Embryonic facial prominence (tissue), 1 donor: ENCODE measurements around the gene IFRD2.
"Not testable (repeated sequence)": the region's sequence is repeated elsewhere in the genome, so short reads cannot be mapped to it uniquely, and the experiment has no call there.

Source experiments
- DNase-seq: peaks from one replicate; pipeline ENCODE4 v3.0.0-alpha.2; 2016; ENCODE audit errors: extremely low spot score

Gene IFRD2

GRCh38 chr3:50251220-50251619 is 41.0 kb downstream of the IFRD2 start:
- no peak for DNase-seq

DNA sequence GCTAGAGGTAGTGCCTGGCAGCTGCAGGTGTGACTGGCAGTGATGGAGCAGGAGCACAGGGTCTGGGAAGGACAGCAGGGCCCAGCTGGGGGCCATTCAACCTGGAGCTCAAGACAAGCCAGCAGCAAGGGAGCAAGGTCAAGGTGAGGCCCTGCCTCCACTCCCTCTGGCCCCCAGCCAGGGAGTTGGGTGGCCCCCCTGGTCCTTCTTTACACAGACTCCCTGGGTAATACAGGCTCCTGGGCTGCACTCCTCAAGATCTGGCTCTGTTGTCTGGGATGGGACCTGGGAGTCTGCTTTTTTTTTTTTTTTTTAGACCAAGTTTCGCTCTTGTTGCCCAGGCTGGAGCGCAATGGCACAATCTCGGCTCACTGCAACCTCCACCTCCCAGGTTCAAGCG is 41.7 kb downstream of the IFRD2 start:
- DNase-seq = no peak

GRCh38 chr3:50249457-50249856 is 42.8 kb downstream of the IFRD2 start:
- no peak for DNase-seq

GRCh38 chr3:50248387-50248786 is 43.8 kb downstream of the IFRD2 start:
- DNase-seq = no peak

DNA sequence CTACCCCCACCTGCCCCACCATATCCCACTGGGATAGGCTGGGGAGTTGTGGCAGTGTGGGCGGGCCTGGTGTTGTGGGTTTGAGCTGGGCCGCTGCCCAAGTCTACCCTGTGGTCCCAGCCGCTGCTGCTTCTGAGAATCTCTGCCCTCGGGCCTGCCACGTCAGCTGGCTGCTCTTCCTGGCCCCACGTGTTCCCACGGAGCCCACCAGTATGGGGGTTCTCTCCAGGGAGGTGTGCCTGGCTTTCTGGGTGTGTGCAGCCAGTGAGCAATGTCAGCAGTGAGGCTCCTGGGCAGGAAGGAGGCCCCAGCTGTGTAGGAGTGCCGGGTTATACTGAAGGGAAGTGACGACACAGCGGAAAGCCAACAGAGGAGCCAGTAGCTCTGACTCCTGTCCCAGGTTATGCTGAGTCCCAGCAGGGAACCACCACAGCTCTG is 45.7 kb downstream of the IFRD2 start:
- peak; percentile 64 for DNase-seq

DNA sequence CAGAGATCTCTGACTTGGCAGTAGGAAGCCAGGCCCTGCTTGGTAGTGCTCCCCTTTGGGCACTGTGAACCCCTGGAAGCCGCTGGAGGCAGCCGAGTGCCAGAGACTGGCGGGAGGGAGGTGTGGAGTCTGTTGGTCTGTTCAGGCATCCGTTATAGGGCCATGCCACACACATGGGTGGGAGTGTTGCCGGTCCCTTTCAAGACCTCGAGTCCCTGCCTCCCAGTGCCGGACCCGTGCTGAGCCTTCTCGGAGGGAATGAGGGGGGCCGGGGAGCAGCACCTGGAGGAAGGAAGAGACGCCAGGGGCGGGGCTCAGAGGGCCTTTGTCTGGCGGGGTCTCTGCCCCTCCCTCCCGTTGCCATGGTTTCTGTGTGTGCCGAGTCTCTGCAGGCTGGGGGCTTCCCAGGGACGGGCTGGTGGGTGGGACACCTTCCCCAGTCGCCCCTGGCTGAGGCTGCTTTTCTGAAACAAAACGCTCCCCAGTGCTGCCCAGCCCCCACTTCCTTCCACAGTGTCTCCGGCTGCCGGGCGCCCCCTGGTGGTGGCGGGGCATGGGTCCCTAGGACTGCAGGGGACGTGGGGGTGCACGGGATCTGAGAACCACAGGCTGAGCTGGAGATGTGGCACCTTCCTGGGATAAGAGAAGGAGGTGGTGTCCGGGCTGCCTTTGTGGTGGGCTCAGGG is 46.3 kb downstream of the IFRD2 start:
- DNase-seq = peak; percentile 85

- DNase-seq = no peak
Observed at GRCh38 chr3:50245251-50245745, 46.9 kb downstream of the IFRD2 start.

- DNase-seq = not testable (repeated sequence)
Observed at GRCh38 chr3:50244813-50245212, 47.4 kb downstream of the IFRD2 start.

DNA sequence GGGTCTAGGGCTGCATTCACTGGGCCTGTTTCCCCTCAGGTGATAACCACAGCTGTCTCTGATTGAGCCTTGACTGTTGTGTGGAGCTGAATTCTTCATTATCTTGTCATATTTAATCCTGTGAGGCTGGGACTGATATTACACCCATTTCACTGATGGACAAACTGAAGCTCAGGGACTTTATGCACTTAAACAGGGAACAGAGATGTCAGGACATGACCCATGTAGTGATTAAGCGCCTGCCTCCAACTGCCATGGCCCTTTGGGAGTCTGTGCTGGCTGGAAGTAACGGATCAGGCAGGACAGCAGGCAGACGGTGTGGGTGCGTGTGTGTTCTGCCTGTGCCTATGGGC is 48.7 kb downstream of the IFRD2 start:
- no peak for DNase-seq

GRCh38 chr3:50242851-50243542 is 49.2 kb downstream of the IFRD2 start:
- DNase-seq = no peak

DNA sequence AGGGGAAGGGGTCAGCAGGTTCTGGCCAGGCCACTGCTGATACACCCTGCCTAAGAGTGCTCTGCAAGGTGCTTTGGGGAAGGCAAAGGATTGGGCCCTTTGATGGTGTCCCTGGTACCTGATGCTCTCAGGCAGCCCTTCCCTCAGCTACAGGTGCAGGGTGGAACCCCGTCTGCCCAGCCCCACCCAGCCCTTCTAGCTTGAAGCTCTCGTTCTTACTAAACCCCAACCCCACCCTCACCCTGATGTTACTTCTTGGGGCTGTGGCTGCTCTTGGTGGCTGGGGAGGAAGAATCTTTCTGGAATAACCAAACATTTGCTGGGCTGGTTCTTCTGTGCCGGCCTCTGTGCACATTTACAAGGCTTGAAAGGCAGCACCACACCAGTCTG is 49.9 kb downstream of the IFRD2 start:
- DNase-seq = no peak

GRCh38 chr3:50241713-50242380 is 50.4 kb downstream of the IFRD2 start:
- DNase-seq = no peak

- DNase-seq = no peak
Observed at GRCh38 chr3:50241163-50241562, 51.1 kb downstream of the IFRD2 start.

GRCh38 chr3:50239649-50240048 is 52.6 kb downstream of the IFRD2 start:
- DNase-seq = no peak

DNA sequence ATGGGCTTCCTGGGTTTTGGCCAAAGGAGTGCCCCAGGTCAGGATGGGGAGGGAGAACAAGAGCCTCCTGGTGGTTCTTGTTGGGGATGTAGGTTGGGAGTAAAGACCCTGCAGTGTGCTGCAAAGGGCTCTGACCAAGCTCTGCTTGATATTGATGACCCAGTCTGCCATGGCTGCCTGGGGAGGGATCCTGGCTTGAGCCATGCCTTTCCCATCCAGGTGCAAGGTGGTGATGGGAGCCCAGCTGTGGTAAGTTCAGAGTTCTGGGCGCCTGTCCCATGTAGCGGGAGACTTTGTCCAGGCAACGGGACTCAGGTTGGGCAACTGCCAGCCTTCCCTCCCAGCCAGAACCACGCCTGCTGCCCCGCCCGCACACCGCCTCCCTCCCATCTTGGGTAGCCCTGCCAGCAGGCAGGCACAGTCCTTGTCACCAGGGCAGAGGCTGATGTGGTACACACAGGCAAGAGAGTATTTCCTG is 53.6 kb downstream of the IFRD2 start:
- DNase-seq = no peak

- DNase-seq = no peak
Observed at GRCh38 chr3:50237754-50238548, 54.3 kb downstream of the IFRD2 start.
